Nephron progenitor cell (in vitro differentiated cells): Measurements from ENCODE around the gene TF.

Experiments
- DNase-seq: peaks from one replicate; pipeline ENCODE4 v3.0.0; 2021
- H3K27ac Mint-ChIP-seq: 2 replicates; pipeline ENCODE4 v1.8.0; 2021; ENCODE audit warnings: mild to moderate bottlenecking, moderate library complexity, mixed read lengths
- H3K27me3 Mint-ChIP-seq: 2 replicates; pipeline ENCODE4 v1.8.0; 2021; ENCODE audit warnings: mild to moderate bottlenecking, low read depth, mixed read lengths; ENCODE audit not compliant: poor library complexity
- H3K36me3 Mint-ChIP-seq: 2 replicates; pipeline ENCODE4 v1.8.0; 2021; ENCODE audit warnings: low read depth, mixed read lengths
- H3K4me1 Mint-ChIP-seq: 2 replicates; pipeline ENCODE4 v1.8.0; 2021; ENCODE audit warnings: mixed read lengths
- H3K4me3 Mint-ChIP-seq: 2 replicates; pipeline ENCODE4 v1.8.0; 2021; ENCODE audit warnings: mild to moderate bottlenecking, moderate library complexity, mixed read lengths
- H3K9me3 Mint-ChIP-seq: 2 replicates; pipeline ENCODE4 v1.8.0; 2021; ENCODE audit warnings: mild to moderate bottlenecking, moderate library complexity, mixed read lengths
- TF ChIP-seq, protein P1 (sequence below): fragments of 200-600 bp; sonication (generic); IDR thresholded peaks from 2 replicates; pipeline ENCODE4 v1.5.0; 2021; ENCODE audit warnings: antibody characterized with exemption

Gene TF

DNA sequence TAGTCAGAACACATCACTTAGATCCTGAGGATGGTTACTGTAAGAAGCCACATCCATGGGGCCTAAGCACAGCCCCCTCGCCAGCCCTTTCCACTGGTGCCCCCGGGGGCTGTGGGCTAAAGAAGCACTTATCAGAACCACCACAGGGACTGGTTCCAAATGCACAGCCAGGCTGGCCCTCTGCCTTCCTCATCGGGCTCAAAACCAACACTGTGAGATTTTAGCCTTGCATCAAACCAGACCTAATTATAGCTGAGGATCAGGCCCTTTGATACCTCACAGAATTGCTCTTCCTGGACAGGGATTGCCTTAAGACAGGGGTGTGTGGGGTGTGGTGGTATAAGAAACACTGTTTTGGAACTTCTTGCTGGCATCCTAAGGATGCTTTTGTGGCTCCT, 83.1 kb downstream of the TF start:
- Mint-ChIP-seq H3K27ac (no peak overlapping the region), H3K36me3 (peaks cover 10% of the 10 kb centered on the region)
- no peak for DNase-seq

DNA sequence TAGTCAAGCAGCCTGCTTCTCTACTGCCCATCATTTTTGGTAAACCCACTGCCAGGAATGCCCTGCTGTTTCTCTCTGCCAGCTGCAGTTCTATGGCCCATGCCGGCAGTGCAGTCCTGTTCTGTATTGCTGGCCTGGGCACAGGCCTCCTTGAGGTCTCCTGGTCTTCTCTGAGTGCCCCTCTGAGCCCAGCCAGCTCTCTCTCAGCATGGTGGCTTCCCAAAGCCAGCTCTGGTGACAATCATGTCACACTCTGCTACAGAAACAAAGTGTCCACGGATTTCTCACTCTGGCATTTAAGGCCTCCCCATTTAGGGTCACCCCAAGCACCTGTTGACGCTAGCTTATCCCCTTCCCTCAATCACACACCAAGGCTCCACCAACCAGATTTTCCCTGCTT, 83.9 kb downstream of the TF start:
- no peak overlapping the region for H3K27ac Mint-ChIP-seq

More for the DNA sequence above, 83.1 kb downstream of the TF start:
- no peaks in the 10 kb centered on the region for H3K4me1 Mint-ChIP-seq
- TF ChIP-seq, protein P1, sequence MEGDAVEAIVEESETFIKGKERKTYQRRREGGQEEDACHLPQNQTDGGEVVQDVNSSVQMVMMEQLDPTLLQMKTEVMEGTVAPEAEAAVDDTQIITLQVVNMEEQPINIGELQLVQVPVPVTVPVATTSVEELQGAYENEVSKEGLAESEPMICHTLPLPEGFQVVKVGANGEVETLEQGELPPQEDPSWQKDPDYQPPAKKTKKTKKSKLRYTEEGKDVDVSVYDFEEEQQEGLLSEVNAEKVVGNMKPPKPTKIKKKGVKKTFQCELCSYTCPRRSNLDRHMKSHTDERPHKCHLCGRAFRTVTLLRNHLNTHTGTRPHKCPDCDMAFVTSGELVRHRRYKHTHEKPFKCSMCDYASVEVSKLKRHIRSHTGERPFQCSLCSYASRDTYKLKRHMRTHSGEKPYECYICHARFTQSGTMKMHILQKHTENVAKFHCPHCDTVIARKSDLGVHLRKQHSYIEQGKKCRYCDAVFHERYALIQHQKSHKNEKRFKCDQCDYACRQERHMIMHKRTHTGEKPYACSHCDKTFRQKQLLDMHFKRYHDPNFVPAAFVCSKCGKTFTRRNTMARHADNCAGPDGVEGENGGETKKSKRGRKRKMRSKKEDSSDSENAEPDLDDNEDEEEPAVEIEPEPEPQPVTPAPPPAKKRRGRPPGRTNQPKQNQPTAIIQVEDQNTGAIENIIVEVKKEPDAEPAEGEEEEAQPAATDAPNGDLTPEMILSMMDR = no peak
- no peaks in the 10 kb centered on the region for H3K9me3 Mint-ChIP-seq
- H3K27me3 Mint-ChIP-seq = peaks cover 4% of the 10 kb centered on the region
- no peak overlapping the region for H3K4me3 Mint-ChIP-seq

DNA sequence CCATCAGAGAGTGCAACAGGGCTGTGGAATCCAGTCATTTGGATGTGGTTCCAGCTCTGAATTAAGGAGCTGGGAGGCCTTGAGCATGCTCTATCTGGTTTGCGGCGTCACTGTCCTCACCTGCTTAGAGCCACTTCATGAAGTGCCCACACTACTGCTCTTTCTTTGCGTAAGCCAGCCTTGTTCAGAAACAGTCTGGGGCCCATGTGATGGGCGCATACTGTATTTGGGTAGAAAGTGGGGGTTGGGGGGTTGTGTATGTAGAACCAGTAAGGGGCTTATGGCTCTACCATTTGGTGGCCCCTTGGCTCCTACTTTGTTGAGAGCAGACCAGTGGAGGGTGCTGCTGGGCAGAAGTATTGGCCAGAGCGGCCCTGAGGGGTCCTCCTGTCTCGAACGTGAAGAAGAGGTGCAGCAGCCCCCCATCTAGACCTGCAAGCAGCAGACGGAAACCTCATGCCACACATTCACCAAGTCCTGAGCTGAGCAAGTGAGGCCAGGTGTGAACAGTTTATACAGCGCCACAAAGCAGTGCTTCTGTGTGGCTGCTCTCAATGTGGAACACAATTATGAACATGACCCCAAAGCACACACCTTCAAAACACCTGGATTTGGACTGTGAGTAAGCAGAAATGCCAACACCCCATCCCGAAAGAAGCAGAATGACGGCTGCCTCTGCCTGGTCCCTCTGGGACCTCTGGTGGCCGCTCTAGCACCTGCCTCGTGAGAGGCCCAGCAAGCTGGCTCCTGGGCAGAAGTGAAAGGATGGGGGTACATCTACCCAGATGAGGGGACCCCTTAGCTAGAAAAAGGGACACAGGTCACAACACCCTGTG, 86.0 kb downstream of the TF start:
- no peaks in the 10 kb centered on the region for H3K36me3 Mint-ChIP-seq
- H3K27me3 Mint-ChIP-seq = peaks cover 7% of the 10 kb centered on the region
- no peaks in the 10 kb centered on the region for H3K4me1 Mint-ChIP-seq
- no peak overlapping the region for H3K27ac Mint-ChIP-seq
- TF ChIP-seq, protein P1 = no peak
- no peak for DNase-seq
- H3K9me3 Mint-ChIP-seq = no peaks in the 10 kb centered on the region
- H3K4me3 Mint-ChIP-seq = no peak overlapping the region

More for the DNA sequence above, 83.9 kb downstream of the TF start:
- Mint-ChIP-seq H3K4me3 (no peak overlapping the region), H3K4me1 (no peaks in the 10 kb centered on the region), H3K36me3 (peaks cover 8% of the 10 kb centered on the region), H3K9me3 (no peaks in the 10 kb centered on the region), H3K27me3 (peaks cover 4% of the 10 kb centered on the region)
- DNase-seq = no peak
- TF ChIP-seq, protein P1 = no peak

DNA sequence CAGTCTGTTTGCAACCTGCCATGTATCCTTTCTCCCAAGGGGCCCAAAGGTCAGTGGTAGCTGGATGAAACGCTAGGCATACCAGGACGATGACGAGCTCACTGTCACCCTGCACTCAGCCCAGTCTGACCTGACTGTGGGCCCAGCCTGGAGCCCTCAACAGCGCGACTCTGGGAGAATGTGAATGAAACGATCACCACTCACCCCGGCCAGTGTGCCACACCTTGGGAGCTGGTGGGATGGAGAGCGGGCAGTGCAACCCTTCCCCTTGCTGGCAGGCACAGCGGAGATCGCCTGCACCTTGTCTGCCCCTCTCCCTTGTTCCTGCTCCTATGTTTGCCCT, 86.6 kb downstream of the TF start:
- peaks cover 7% of the 10 kb centered on the region for H3K27me3 Mint-ChIP-seq
- H3K27ac Mint-ChIP-seq = no peak overlapping the region
- no peak overlapping the region for H3K4me3 Mint-ChIP-seq
- H3K4me1 Mint-ChIP-seq = no peaks in the 10 kb centered on the region
- no peaks in the 10 kb centered on the region for H3K9me3 Mint-ChIP-seq
- DNase-seq = no peak
- H3K36me3 Mint-ChIP-seq = no peaks in the 10 kb centered on the region
- TF ChIP-seq, protein P1 = no peak

DNA sequence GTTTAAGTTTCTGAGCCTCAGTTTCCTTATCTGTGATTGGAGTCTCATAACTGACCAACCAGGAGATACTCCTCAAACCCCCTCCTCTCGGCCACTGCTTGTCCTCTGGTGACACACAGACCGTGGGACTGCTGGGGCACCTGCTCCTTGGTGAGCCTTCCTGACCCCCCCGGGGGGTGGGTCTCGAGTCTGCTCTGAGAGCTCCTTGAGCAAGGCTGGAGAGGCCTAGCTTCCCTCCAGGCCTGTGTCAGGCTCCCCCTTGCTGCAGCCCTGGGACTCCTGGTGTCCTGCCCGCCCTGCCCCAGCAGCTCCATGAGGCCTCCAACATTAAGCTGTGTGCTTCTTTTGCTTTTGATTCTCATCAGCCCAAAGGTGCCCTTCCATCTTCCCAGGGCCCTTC, 87.1 kb downstream of the TF start:
- no peak for DNase-seq
- H3K27ac Mint-ChIP-seq = no peak overlapping the region
- TF ChIP-seq, protein P1 = no peak
- H3K4me1 Mint-ChIP-seq = no peaks in the 10 kb centered on the region
- no peaks in the 10 kb centered on the region for H3K9me3 Mint-ChIP-seq
- no peaks in the 10 kb centered on the region for H3K36me3 Mint-ChIP-seq
- H3K4me3 Mint-ChIP-seq = no peak overlapping the region
- peaks cover 7% of the 10 kb centered on the region for H3K27me3 Mint-ChIP-seq
